Breast epithelium (tissue), 4 donors: ENCODE results near the gene RIMKLB. TPM values are rescaled to one million over a fixed set of nuclear protein-coding genes. Genes with fewer than 3 reads are reported as not detected.

ENCODE experiments used
- DNase-seq, 2 donors: peaks; one replicate each; pipeline ENCODE4 v3.0.0-alpha.2; 2019; ENCODE audit warnings: low spot score in 2 of 2
- H3K27ac ChIP-seq, 2 donors: fragments of 200-600 bp; sonication (generic) in 1 of 2; one replicate each; pipeline ENCODE4 v1.5.1; 2016 to 2019; ENCODE audit warnings: mild to moderate bottlenecking in 1 of 2
- H3K27me3 ChIP-seq, 2 donors: fragments of 200-600 bp; sonication (generic) in 1 of 2; one replicate each; pipeline versions ENCODE4 v1.5.1 to v1.6.0; 2017 to 2019; ENCODE audit warnings: control low read depth in 1 of 2, mild to moderate bottlenecking in 1 of 2
- H3K36me3 ChIP-seq: fragments of 200-600 bp; one replicate; pipeline ENCODE4 v1.5.1; 2019
- H3K4me1 ChIP-seq, 2 donors: fragments of 200-600 bp; sonication (generic); one replicate each; pipeline ENCODE4 v1.5.1; 2016 to 2019; ENCODE audit warnings: control low read depth in 1 of 2
- H3K4me3 ChIP-seq, 3 donors: fragments of 200-600 bp; sonication (generic); 1 replicate in 2 of 3; 2 replicates in 1 of 3; pipeline ENCODE4 v1.5.1; 2016 to 2019; ENCODE audit warnings: mild to moderate bottlenecking in 3 of 3, moderate library complexity in 2 of 3
- H3K9me3 ChIP-seq, 2 donors: fragments of 200-600 bp; sonication (generic) in 1 of 2; one replicate each; pipeline ENCODE4 v1.5.1; 2016 to 2019; ENCODE audit warnings: control low read depth in 1 of 2
- POLR2A ChIP-seq: fragments of 450-650 bp; IDR thresholded peaks from one replicate; pipeline ENCODE4 v1.6.1; 2016; ENCODE audit warnings: antibody characterized with exemption, mild to moderate bottlenecking, moderate library complexity
- POLR2AphosphoS5 ChIP-seq, 3 donors: sonication (generic); formaldehyde crosslinking; IDR thresholded peaks; one replicate each; pipeline ENCODE4 v1.6.1; 2017; ENCODE audit warnings: antibody characterized with exemption in 3 of 3
- intact Hi-C: fragments of 100-400 bp; cut with DNase I; formaldehyde crosslinking; loops from one replicate; pipeline ENCODE4 v1.15.1; 2023; ENCODE audit warnings: low total_unique reads
- total RNA-seq, 3 donors: library from RNA; depleted of rRNA; stranded (reverse); fragments of >200 nt; gene quantifications; one replicate each; pipeline ENCODE4 v1.1.0, GENCODE V29; 2016
- TF ChIP-seq, protein P1 (sequence below), 3 donors: fragments of 450-650 bp; IDR thresholded peaks; one replicate each; pipeline ENCODE4 v1.5.1; 2016 to 2017; ENCODE audit warnings: antibody characterized with exemption in 3 of 3, mild to moderate bottlenecking in 3 of 3, moderate library complexity in 3 of 3

The RIMKLB gene
- total RNA-seq, 3 donors from 2014 or later = 42.2 to 52.1 (median 51.5) TPM

GRCh38 chr12:8779281-8779680 lies 81.5 kb downstream of the RIMKLB start:
- H3K4me3 ChIP-seq = no peak overlapping the region
- H3K27ac ChIP-seq = no peak overlapping the region
- H3K9me3 ChIP-seq = no peaks in the 10 kb centered on the region
- no peak for TF ChIP-seq POLR2AphosphoS5 (IDR thresholded peaks at IDR 0.05)
- TF ChIP-seq, protein P1, sequence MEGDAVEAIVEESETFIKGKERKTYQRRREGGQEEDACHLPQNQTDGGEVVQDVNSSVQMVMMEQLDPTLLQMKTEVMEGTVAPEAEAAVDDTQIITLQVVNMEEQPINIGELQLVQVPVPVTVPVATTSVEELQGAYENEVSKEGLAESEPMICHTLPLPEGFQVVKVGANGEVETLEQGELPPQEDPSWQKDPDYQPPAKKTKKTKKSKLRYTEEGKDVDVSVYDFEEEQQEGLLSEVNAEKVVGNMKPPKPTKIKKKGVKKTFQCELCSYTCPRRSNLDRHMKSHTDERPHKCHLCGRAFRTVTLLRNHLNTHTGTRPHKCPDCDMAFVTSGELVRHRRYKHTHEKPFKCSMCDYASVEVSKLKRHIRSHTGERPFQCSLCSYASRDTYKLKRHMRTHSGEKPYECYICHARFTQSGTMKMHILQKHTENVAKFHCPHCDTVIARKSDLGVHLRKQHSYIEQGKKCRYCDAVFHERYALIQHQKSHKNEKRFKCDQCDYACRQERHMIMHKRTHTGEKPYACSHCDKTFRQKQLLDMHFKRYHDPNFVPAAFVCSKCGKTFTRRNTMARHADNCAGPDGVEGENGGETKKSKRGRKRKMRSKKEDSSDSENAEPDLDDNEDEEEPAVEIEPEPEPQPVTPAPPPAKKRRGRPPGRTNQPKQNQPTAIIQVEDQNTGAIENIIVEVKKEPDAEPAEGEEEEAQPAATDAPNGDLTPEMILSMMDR (IDR thresholded peaks at IDR 0.05) = no peak
- TF ChIP-seq POLR2A = no peak
- H3K36me3 ChIP-seq = peaks cover 4% of the 10 kb centered on the region
- no peaks in the 10 kb centered on the region for H3K4me1 ChIP-seq
- intact Hi-C loops = no loop called here
- H3K27me3 ChIP-seq = no peaks in the 10 kb centered on the region
- DNase-seq = no peak

DNA sequence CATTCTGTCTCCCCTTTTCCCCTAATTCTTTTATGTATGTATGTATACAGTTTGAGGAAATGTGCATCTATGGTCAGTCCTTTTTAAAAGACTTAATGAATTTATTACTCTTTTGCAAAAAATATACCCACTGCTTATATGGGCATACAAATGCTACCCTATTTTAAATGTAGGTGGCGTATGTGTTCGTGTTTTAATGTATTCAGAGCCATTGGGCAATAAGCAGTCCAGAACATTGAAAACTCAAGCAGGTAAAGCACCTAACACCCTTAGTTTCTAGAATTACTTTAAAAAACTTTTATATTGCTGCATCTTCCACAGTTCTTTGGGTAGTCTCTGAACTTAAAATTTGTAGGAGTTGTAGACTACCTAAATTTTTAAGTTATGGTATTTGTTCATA lies 82.1 kb downstream of the RIMKLB start:
- TF ChIP-seq, protein P1 (IDR thresholded peaks at IDR 0.05) = no peak
- TF ChIP-seq POLR2AphosphoS5 (IDR thresholded peaks at IDR 0.05) (no peak), POLR2A (no peak)

GRCh38 chr12:8780389-8780788 lies 82.6 kb downstream of the RIMKLB start:
- no peaks in the 10 kb centered on the region for H3K9me3 ChIP-seq
- H3K27ac ChIP-seq = no peak overlapping the region
- intact Hi-C loops = no loop called here
- no peak for DNase-seq
- H3K36me3 ChIP-seq = peaks cover 4% of the 10 kb centered on the region
- H3K27me3 ChIP-seq = no peaks in the 10 kb centered on the region
- TF ChIP-seq, protein P1 (IDR thresholded peaks at IDR 0.05) = peak in 1 of 3 donors; percentile 20
- TF ChIP-seq POLR2A = no peak
- no peak overlapping the region for H3K4me3 ChIP-seq
- H3K4me1 ChIP-seq = no peaks in the 10 kb centered on the region

More for the DNA sequence above, 82.1 kb downstream of the RIMKLB start:
- intact Hi-C loops = no loop called here
- H3K4me1 ChIP-seq = no peaks in the 10 kb centered on the region
- H3K9me3 ChIP-seq = no peaks in the 10 kb centered on the region
- H3K27me3 ChIP-seq = no peaks in the 10 kb centered on the region
- no peak for DNase-seq
- H3K36me3 ChIP-seq = peaks cover 4% of the 10 kb centered on the region
- no peak overlapping the region for H3K4me3 ChIP-seq
- H3K27ac ChIP-seq = no peak overlapping the region

DNA sequence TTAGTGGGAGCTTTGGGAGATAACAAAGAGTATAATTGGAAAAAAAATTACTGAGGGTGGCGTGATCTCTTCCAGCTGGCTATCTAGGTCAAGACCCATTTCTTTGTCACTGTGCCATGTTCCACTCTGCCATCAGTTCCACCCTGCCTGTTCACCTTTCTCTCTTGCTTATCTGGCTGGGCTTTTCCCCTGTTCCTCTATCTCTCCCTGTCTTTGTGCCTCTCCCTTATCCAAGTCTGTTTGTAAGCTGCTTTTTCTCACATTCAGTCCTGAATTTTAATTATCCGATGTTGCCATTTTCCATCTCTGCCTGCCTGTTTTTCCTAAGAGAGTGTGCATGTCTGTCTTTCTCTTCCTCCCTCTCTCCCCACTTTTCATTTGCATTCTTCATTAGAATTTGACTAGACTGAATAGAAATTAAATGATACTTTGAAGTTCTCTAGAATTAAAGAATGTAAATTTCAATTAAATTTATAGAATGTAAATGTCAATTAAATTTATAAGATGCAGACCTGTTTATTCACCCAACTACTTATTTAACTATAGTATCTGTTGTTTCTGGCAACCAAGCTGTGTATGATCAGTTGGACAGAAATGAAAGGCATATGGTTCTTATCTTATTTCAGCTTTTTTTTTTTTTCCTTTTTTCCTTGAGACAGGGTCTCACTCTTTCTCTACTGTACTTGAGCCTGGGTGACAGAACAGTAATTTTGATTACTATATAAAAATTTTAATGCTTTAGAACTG lies 83.8 kb downstream of the RIMKLB start:
- H3K27ac ChIP-seq = no peak overlapping the region
- no peaks in the 10 kb centered on the region for H3K4me1 ChIP-seq
- no peaks in the 10 kb centered on the region for H3K36me3 ChIP-seq
- no peaks in the 10 kb centered on the region for H3K9me3 ChIP-seq
- no peak for DNase-seq
- intact Hi-C loops = no loop called here
- H3K27me3 ChIP-seq = no peaks in the 10 kb centered on the region
- no peak overlapping the region for H3K4me3 ChIP-seq
- TF ChIP-seq POLR2AphosphoS5 (IDR thresholded peaks at IDR 0.05) (no peak), POLR2A (no peak)
- TF ChIP-seq, protein P1 (IDR thresholded peaks at IDR 0.05) = no peak

DNA sequence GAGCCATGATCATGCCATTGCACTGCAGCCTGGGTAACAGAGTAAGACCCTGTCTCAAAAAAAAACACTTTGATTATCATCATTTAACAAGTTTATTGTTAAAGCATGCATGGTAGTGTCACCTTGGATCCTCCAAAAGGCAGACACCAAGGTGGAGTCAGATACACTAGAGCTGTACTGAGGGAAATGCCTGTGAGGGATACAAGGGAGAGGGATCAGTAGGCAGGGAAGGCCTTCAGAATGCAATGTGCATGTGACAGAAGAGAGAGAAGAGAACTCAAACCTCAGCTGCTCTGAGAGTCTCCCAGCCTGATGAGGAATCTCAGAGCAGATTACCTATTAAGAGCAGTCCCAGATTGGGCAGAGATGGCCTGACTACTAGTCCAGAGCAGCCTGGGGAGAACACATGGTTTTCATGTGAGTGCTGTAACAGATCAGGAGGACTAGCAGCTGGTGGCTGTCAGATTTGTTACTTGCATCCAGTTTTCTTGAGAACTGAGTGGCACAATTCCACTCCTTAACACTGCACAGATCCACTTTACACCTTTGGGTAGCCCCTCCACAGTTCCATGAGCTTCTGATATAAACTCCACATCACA lies 86.6 kb downstream of the RIMKLB start:
- intact Hi-C loops = no loop called here
- no peak overlapping the region for H3K4me3 ChIP-seq
- no peaks in the 10 kb centered on the region for H3K27me3 ChIP-seq
- H3K4me1 ChIP-seq = no peaks in the 10 kb centered on the region
- H3K36me3 ChIP-seq = no peaks in the 10 kb centered on the region
- no peak for TF ChIP-seq POLR2A
- no peak for TF ChIP-seq POLR2AphosphoS5 (IDR thresholded peaks at IDR 0.05)
- TF ChIP-seq, protein P1 (IDR thresholded peaks at IDR 0.05) = no peak
- DNase-seq = no peak
- H3K27ac ChIP-seq = no peak overlapping the region
- H3K9me3 ChIP-seq = no peaks in the 10 kb centered on the region
